ENCODE measurements around the gene PROM1.

PROM1 gene

DNA sequence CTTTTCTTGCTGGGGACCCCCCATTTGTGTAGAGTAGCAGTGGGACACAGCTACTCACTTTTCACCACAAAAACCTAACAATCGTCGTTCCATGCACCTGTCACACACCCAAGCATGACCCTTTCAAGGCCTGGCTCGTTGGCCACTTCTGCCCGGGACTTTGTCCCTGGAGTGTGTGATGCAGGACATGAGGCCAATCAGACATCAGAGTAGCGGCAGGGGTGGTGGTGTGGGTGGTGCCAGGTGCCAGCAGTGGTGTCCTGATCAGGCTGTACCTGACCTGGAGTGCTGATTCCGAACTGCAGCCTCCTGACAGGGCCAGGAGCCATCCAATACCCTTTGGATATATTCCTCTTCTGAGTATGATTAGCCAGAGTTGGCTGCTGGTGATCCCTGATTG is 23.1 kb upstream of the PROM1 start:
- no peak for DNase-seq

DNA sequence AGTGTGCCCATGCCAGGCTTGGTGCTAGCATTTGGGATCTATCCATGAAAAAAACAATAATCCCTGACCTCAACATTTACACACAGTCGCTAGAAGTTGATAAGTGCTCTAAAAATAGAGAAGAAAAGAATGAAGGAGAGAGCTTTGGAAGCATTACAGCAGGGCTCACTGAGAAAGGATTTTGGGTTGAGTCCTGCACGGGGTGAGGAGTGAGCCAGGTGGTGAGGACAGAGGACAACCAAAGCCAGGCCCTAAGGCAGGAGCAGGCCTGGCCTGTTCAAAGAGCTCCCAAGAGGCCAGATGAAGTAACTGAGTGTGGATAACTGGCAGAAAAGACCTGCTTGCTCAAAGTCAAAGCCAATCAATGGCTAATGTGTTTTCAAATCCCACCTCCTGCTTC is 20.7 kb upstream of the PROM1 start:
- no peak for DNase-seq

DNA sequence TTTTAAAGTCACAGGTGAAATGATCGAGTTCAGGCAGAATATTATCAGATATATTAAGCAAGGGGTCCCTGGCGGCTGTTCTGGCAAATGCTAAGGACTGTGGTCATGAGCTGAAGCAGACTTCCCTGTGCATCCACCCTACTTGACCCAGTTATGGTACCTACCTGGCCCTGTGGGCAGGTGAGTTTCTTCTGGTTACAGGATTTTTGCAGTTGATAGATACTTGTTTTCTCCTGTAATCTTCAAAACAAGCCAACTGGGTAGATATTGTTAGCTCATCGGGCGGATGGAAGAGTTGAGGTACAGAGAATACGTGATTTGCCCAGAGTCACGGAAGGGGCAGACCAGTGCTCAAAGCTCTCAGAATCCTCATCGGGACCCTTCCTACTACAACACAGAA is 18.5 kb upstream of the PROM1 start:
- no peak for DNase-seq

DNA sequence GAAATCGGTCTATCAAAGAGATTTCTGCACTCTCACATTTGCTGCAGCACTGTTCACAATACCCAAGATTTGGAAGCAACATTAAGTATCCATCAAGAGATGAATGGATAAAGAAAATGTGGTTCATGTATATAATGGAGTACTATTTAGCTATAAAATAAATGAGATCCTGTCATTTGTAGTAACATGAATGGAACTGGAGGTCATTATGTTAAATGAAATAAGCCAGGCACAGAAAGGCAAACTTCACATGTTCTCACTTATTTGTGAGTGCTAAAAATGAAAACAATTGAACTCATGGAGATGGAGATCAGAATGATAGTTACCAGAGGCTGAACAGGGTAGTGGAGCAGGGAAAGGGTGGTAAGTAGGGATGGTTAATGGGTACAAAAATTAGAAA is 17.0 kb upstream of the PROM1 start:
- no peak for DNase-seq

- no peak for DNase-seq
Measured at GRCh38 chr4:16092682-16093319, 9.0 kb upstream of the PROM1 start.

DNA sequence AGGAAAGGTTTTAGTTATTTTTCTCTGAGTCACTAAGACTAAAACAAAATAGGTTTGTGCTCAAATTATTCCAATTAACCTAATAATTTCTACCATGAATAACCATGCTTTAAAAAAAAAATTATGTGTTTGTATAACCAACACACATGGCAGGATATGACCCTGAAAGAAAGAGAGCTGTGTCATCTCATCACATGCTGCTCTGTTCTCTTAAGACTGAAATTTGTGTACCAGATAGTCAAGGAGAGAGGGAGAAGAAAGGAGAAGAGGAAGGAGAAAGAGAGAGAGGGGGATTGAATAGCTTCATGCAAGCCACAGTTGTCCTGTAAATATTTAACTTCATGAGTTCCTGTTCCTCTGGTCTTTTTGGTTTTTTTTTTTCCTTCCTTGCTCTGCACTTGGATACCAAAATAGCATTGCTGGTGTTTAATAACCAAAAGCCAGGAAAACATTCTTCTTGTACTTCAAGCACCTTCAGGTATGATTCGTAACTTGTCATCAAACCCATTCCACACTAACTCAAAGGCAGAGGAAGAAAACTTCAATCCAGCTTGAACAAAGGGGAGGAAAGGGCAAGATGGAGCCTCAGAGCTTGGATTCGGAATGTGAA is 6.4 kb upstream of the PROM1 start:
- DNase-seq, result no peak

DNA sequence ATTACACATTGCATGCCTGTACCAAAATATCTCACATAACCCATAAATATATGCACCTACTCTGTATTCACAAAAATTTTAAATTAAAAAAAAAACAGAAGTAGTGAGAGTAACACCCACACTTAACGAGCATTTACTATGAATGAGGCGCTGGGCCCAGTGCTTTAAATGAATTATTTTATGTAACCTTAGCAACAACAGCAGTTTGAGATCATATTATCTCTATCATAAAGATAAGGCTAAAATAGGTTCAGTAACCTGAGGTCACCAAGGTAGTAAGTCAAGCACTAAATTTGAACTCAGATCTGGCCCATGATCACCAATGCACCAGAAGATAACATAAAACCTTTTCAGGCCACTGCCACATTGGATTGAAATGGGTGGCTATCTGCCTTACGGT is 5.3 kb upstream of the PROM1 start:
- DNase-seq, result no peak

- DNase-seq, result no peak
Measured at GRCh38 chr4:16088601-16089000, 4.8 kb upstream of the PROM1 start.

DNA sequence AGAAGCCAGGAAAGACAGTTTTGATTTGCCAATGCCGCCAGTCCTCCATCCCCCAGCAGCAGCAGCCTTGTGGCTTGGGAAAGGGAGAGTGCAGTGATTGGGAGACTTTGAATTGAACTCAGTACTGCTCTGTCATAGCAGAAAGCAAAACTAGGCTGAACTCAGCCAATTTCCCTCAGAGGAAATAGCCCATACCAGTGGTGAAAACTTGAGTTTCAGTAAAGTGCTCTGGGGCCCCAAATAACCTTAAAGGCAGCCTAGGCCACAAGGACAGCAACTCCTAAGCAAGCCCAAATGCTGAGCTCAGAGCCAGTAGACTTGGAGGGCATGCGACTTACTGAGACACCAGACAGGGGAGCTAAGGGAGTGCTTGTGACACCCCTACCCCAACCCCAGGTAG is 2.0 kb upstream of the PROM1 start:
- no peak for DNase-seq

- DNase-seq, result no peak
Measured at GRCh38 chr4:16082426-16083240, 1.2 kb downstream of the PROM1 start.

DNA sequence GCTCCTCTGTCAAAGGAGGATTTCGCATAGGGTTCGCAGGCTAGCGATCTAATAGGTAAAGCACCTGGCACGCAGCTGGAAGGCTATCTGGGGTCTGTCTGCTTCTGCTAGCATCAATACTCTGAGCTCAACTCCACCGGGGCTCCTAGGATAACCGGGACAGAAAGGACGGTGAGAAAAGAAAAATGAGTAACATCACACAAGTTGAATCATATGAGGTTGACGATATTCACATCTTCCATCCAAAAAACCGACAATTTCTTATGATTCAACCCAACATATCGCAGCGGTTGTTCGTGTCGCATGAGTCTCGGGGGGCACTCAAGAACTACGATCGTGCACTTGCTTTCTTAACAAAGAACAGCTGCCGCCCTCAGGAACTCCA is 1.8 kb downstream of the PROM1 start:
- no peak for DNase-seq

DNA sequence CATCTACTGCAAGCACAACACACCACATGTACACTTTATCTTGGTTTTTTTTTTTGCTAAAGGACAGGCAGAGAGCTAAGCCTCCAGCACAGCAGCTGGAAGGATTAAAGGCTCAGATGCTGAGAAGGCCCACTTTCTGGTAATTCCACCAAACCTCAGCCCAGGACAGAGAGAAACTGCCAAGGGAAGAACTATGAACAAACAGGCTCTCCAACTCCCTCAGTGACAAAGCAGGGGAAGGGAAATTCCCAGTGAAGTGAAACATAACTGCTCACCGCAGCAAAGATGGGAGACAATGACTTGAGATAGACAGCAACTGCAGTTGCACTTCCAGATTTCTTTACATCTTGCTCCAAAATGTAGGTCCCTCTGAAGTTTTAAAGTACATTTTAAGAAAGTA is 4.8 kb downstream of the PROM1 start:
- no peak for DNase-seq

GRCh38 chr4:16078195-16078760 is 5.5 kb downstream of the PROM1 start:
- no peak for DNase-seq

DNA sequence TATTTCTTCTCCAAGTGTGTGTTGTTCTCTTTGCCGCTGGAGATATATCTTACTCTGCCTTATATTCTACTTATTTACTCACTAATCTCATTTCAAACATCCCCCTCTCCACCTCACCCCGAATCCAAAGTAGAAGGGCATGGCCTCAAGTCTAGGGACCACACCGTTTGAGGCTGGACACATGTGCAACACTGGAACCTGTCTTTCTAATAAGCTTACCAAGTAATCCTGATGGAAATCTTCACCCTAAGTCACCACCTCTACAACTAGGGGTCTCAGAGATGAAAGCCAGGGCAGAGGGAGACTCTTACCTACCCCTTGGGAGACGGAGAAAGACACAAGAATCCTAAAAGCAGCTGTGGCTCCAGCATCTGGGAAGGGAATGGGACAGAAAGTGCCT is 6.0 kb downstream of the PROM1 start:
- no peak for DNase-seq

DNA sequence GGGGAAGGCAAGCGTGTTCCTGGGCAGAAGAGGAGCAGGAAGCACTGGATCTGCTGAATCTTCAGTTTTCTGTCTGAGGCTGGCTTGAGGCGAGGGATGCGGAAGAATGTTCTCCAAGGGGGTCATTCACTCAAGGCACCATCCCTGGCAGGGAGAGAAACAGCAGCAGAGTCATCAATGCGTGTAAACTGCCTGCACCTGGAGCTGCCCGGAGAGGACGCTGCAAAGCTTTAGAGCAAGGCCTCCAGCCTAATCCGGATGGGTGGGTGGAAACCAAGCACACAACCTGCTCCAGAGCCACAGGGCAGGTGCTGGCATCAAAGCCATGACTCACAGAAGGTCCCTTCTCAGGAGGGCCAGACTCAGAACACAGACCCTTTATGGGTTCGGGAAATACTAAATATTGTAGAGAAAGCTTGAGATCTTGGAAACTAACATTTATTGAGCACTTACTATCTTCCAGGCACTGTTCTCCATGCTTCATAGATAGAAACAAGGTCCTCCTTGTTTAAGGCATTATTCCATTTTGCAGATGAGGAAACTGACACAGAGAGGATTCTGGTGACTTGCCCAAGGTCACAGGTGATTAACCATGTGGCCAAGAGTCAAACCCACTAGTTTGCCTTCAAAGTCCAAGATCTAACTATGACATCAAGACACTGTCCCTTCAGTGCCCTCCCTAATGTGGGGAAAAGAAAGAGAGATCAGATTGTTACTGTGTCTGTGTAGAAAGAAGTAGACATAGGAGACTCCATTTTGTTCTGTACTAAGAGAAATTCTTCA is 7.7 kb downstream of the PROM1 start:
- no peak for DNase-seq

DNA sequence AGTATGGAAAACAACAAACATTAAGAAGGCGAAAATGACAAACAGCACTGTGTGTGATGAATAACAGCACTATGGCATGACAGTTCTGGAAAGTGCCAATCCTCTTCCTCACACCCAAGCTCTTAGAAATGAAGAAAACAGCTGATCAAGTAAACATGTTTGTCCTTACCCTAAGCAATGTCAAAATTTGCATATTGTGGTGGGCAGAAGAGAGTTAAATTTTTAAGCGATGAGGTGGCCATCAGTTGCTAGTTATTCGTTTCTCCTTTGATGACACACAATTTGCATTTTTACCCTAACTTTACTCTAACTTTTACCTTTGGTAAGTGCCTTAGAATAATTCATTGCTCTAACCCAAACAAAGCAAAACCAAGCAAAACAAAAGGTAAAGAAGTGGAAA is 8.8 kb downstream of the PROM1 start:
- no peak for DNase-seq

DNA sequence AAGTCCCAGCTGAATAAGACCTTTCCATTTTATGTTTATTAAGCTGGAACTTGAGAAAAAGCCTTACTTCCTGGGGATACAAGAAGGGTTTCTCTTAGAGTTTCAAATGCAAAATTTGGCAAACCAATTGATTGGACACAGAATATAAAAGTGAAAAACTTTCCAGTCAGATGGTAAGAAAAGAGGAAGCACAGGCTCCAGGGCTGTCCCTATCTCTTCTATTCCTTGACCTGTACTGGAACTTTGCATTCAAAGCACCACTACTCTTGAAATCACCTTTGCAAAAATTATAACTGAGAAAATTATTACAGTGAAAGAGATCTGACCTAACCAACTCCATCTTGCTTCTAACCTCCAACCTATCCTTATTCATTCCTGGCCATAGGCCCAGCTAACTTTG is 11.7 kb downstream of the PROM1 start:
- DNase-seq, result no peak

- DNase-seq, result no peak
Measured at GRCh38 chr4:16070203-16070602, 13.6 kb downstream of the PROM1 start.

- no peak for DNase-seq
Measured at GRCh38 chr4:16067515-16067914, 16.3 kb downstream of the PROM1 start.

DNA sequence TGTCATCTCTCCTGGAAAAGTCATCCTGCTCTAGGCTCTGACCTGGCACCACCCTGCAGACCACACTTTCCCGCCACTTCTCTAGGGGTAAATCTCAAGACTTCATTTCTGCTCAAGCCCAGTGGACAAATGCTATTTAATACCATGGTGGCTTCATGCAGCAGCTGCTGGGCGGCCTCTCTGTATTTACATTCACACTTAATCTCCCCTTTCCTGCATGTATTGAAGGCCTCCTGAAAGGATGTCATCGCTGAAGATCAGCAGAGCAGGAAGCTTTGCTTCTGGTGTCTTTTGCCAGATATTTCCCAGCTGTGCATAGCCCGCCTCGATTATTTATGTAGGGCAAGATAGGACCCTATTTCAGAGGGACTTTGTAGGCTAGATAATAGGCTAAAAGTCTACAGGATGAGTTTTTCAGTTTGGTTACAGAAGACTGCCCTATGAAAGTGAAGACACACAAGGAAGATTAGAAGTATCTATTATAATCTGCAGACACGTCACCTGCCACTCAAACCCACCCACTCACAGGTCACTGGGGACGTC is 17.2 kb downstream of the PROM1 start:
- DNase-seq, result no peak

DNA sequence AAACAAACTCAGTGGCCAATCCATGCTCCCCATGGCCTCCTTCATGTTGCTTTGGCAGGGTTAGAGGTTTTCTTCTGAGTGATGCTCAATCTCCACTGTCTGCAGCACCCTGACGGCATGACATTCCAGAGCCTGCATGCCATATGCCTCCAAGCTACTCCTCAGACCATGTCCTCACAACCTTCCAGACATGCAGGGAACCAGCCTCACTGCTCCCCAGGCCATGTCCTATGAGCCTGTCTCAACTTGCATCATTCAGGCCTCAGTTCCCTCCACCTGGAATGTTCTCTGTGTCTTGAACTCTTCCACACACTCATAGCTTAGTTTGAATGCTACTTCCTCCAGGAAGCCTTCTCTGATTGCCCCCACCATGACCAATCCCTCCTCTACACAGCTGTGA is 18.8 kb downstream of the PROM1 start:
- DNase-seq, result no peak

- DNase-seq, result no peak
Measured at GRCh38 chr4:16062601-16063000, 21.2 kb downstream of the PROM1 start.

All from activated gamma-delta T cell (primary cell).